Natural killer cell treated with Interleukin-12 subunit alpha and Interleukin-12 subunit beta and Interleukin-15 and Interleukin-18, amount 100 ng/mL, for 72 hours (primary cell): ENCODE data around the gene IFNAR2. TPM values are rescaled to one million over a fixed set of nuclear protein-coding genes. Genes with fewer than 3 reads are reported as not detected.

Source experiments
- ATAC-seq, 2 donors: fragments of 150-1000 bp; cut with Tn5 transposase in 1 of 2; sonication (Bioruptor Pico), chemical (Tn5 transposase) in 1 of 2; 2 replicates each; pipeline ENCODE4 v1.10.0; 2021
- DNase-seq: peaks from one replicate; pipeline ENCODE4 v3.0.0; 2022; ENCODE audit warnings: low spot score
- H3K27ac Mint-ChIP-seq, 2 donors: 1 replicate in 1 of 2; 2 replicates in 1 of 2; pipeline ENCODE4 v1.8.0; 2022; ENCODE audit warnings: mixed read lengths in 2 of 2, mild to moderate bottlenecking in 1 of 2, moderate library complexity in 1 of 2
- H3K27me3 Mint-ChIP-seq, 2 donors: 1 replicate in 1 of 2; 2 replicates in 1 of 2; pipeline ENCODE4 v1.8.0; 2022; ENCODE audit warnings: mixed read lengths in 2 of 2
- H3K36me3 Mint-ChIP-seq: one replicate; pipeline ENCODE4 v1.8.0; 2022; ENCODE audit warnings: mixed read lengths
- H3K4me1 Mint-ChIP-seq, 2 donors: 1 replicate in 1 of 2; 2 replicates in 1 of 2; pipeline ENCODE4 v1.8.0; 2022; ENCODE audit warnings: low read depth in 2 of 2, mixed read lengths in 2 of 2, mild to moderate bottlenecking in 1 of 2
- H3K4me3 Mint-ChIP-seq: one replicate; pipeline ENCODE4 v1.8.0; 2022; ENCODE audit warnings: mixed read lengths
- H3K9me3 Mint-ChIP-seq: 2 replicates; pipeline ENCODE4 v1.8.0; 2022; ENCODE audit warnings: mixed read lengths
- total RNA-seq, 2 donors: library from RNA; stranded (reverse); gene quantifications; one replicate each; pipeline ENCODE4 v1.2.3, GENCODE V29; 2022

IFNAR2 gene
- total RNA-seq, 2 donors from 2014 or later = 16.9 to 17.6 TPM

GRCh38 chr21:33256019-33256418 lies 26.3 kb downstream of the IFNAR2 start:
- Mint-ChIP-seq H3K36me3 (peaks cover 19% of the 10 kb centered on the region), H3K4me3 (no peak overlapping the region), H3K27ac (peak overlapping the region in 1 of 2 donors; percentile 0), H3K9me3 (no peaks in the 10 kb centered on the region), H3K27me3 (no peaks in the 10 kb centered on the region), H3K4me1 (peaks cover 28 to 31% of the 10 kb centered on the region in 2 donors)
- DNase-seq (no peak), ATAC-seq (no peak)

- ATAC-seq = no peak
- DNase-seq = no peak
- H3K36me3 Mint-ChIP-seq = peaks cover 15% of the 10 kb centered on the region
- H3K27ac Mint-ChIP-seq = peak overlapping the region in 1 of 2 donors; percentile 0
- peaks cover 28 to 31% of the 10 kb centered on the region in 2 donors for H3K4me1 Mint-ChIP-seq
- H3K9me3 Mint-ChIP-seq = no peaks in the 10 kb centered on the region
- H3K27me3 Mint-ChIP-seq = no peaks in the 10 kb centered on the region
- no peak overlapping the region for H3K4me3 Mint-ChIP-seq
Measured at GRCh38 chr21:33257094-33257803, 27.5 kb downstream of the IFNAR2 start.

- H3K27ac Mint-ChIP-seq = no peak overlapping the region
- H3K27me3 Mint-ChIP-seq = no peaks in the 10 kb centered on the region
- no peak overlapping the region for H3K4me3 Mint-ChIP-seq
- H3K4me1 Mint-ChIP-seq = peaks cover 26 to 28% of the 10 kb centered on the region in 2 donors
- ATAC-seq (no peak), DNase-seq (no peak)
- H3K9me3 Mint-ChIP-seq = no peaks in the 10 kb centered on the region
- peaks cover 7% of the 10 kb centered on the region for H3K36me3 Mint-ChIP-seq
Measured at GRCh38 chr21:33258475-33258874, 28.7 kb downstream of the IFNAR2 start.

- H3K4me3 Mint-ChIP-seq = no peak overlapping the region
- no peak for DNase-seq
- no peak overlapping the region for H3K27ac Mint-ChIP-seq
- H3K4me1 Mint-ChIP-seq = peaks cover 28 to 31% of the 10 kb centered on the region in 2 donors
- H3K27me3 Mint-ChIP-seq = no peaks in the 10 kb centered on the region
- ATAC-seq = peak; percentile 32 to 51
- peaks cover 7% of the 10 kb centered on the region for H3K36me3 Mint-ChIP-seq
- H3K9me3 Mint-ChIP-seq = no peaks in the 10 kb centered on the region
Measured at GRCh38 chr21:33259428-33259827, 29.7 kb downstream of the IFNAR2 start.

GRCh38 chr21:33259995-33260394 lies 30.3 kb downstream of the IFNAR2 start:
- no peaks in the 10 kb centered on the region for H3K9me3 Mint-ChIP-seq
- H3K27ac Mint-ChIP-seq = no peak overlapping the region

GRCh38 chr21:33261635-33262034 lies 31.9 kb downstream of the IFNAR2 start:
- H3K4me1 Mint-ChIP-seq = peaks cover 31 to 33% of the 10 kb centered on the region in 2 donors
- no peak overlapping the region for H3K4me3 Mint-ChIP-seq
- DNase-seq = no peak
- H3K27me3 Mint-ChIP-seq = no peaks in the 10 kb centered on the region
- no peak overlapping the region for H3K27ac Mint-ChIP-seq
- H3K9me3 Mint-ChIP-seq = no peaks in the 10 kb centered on the region
- H3K36me3 Mint-ChIP-seq = peaks cover 4% of the 10 kb centered on the region
- ATAC-seq = no peak

More at GRCh38 chr21:33259995-33260394, 30.3 kb downstream of the IFNAR2 start:
- no peaks in the 10 kb centered on the region for H3K27me3 Mint-ChIP-seq
- no peak for DNase-seq
- peaks cover 28 to 31% of the 10 kb centered on the region in 2 donors for H3K4me1 Mint-ChIP-seq
- no peak overlapping the region for H3K4me3 Mint-ChIP-seq
- ATAC-seq = no peak
- peaks cover 7% of the 10 kb centered on the region for H3K36me3 Mint-ChIP-seq

GRCh38 chr21:33262921-33263320 lies 33.2 kb downstream of the IFNAR2 start:
- Mint-ChIP-seq H3K4me3 (no peak overlapping the region), H3K27me3 (no peaks in the 10 kb centered on the region), H3K4me1 (peaks cover 35 to 40% of the 10 kb centered on the region in 2 donors), H3K27ac (no peak overlapping the region), H3K9me3 (no peaks in the 10 kb centered on the region), H3K36me3 (no peaks in the 10 kb centered on the region)
- DNase-seq (no peak), ATAC-seq (no peak)

- Mint-ChIP-seq H3K9me3 (no peaks in the 10 kb centered on the region), H3K4me1 (peaks cover 45 to 47% of the 10 kb centered on the region in 2 donors), H3K27me3 (no peaks in the 10 kb centered on the region), H3K4me3 (no peak overlapping the region), H3K36me3 (no peaks in the 10 kb centered on the region), H3K27ac (no peak overlapping the region)
- DNase-seq (no peak), ATAC-seq (no peak)
Measured at GRCh38 chr21:33264561-33264960, 34.8 kb downstream of the IFNAR2 start.

- H3K27ac Mint-ChIP-seq = peak overlapping the region; percentile 66 to 90
- DNase-seq (no peak), ATAC-seq (peak in 1 of 2 donors; percentile 41)
- no peaks in the 10 kb centered on the region for H3K9me3 Mint-ChIP-seq
- no peaks in the 10 kb centered on the region for H3K27me3 Mint-ChIP-seq
- peaks cover 43 to 46% of the 10 kb centered on the region in 2 donors for H3K4me1 Mint-ChIP-seq
- peak overlapping the region; percentile 93 for H3K4me3 Mint-ChIP-seq
- no peaks in the 10 kb centered on the region for H3K36me3 Mint-ChIP-seq
Measured at GRCh38 chr21:33265664-33266049, 35.9 kb downstream of the IFNAR2 start.

- Mint-ChIP-seq H3K36me3 (no peaks in the 10 kb centered on the region), H3K4me3 (peak within 1 kb of the TSS; percentile 93), H3K27me3 (no peaks in the 10 kb centered on the region), H3K9me3 (no peaks in the 10 kb centered on the region), H3K4me1 (peaks cover 48 to 49% of the 10 kb centered on the region in 2 donors), H3K27ac (peak within 1 kb of the TSS; percentile 68 to 92)
- ATAC-seq = peak; percentile 93 to 96
- peak; percentile 83 for DNase-seq
Measured at GRCh38 chr21:33266050-33266788, 36.5 kb downstream of the IFNAR2 start, which contains the start of gene IL10RB. Gene IL10RB, plus strand, starts transcription at chr21:33266367. Its CDS starts 99 bp downstream, at chr21:33266466.

- H3K4me3 Mint-ChIP-seq = peak overlapping the region; percentile 93
- ATAC-seq (peak; percentile 53 to 62), DNase-seq (no peak)
- peak overlapping the region; percentile 68 to 92 for H3K27ac Mint-ChIP-seq
- H3K36me3 Mint-ChIP-seq = no peaks in the 10 kb centered on the region
- no peaks in the 10 kb centered on the region for H3K27me3 Mint-ChIP-seq
- peaks cover 49 to 51% of the 10 kb centered on the region in 2 donors for H3K4me1 Mint-ChIP-seq
- H3K9me3 Mint-ChIP-seq = no peaks in the 10 kb centered on the region
Measured at GRCh38 chr21:33266789-33267135, 37.0 kb downstream of the IFNAR2 start.

- H3K36me3 Mint-ChIP-seq = no peaks in the 10 kb centered on the region
- H3K4me1 Mint-ChIP-seq = peaks cover 46 to 53% of the 10 kb centered on the region in 2 donors
- H3K9me3 Mint-ChIP-seq = no peaks in the 10 kb centered on the region
Measured at GRCh38 chr21:33267250-33267649, 37.5 kb downstream of the IFNAR2 start.

GRCh38 chr21:33268393-33268736 lies 38.6 kb downstream of the IFNAR2 start:
- ATAC-seq (no peak), DNase-seq (no peak)
- H3K4me3 Mint-ChIP-seq = peak overlapping the region; percentile 93
- H3K9me3 Mint-ChIP-seq = no peaks in the 10 kb centered on the region
- no peaks in the 10 kb centered on the region for H3K36me3 Mint-ChIP-seq
- H3K27ac Mint-ChIP-seq = peak overlapping the region; percentile 68 to 92
- no peaks in the 10 kb centered on the region for H3K27me3 Mint-ChIP-seq
- H3K4me1 Mint-ChIP-seq = peaks cover 50 to 58% of the 10 kb centered on the region in 2 donors

More at GRCh38 chr21:33267250-33267649, 37.5 kb downstream of the IFNAR2 start:
- H3K27ac Mint-ChIP-seq = peak overlapping the region; percentile 68 to 92
- ATAC-seq = no peak
- peak overlapping the region; percentile 93 for H3K4me3 Mint-ChIP-seq
- H3K27me3 Mint-ChIP-seq = no peaks in the 10 kb centered on the region
- no peak for DNase-seq
